T47D (cell line): ENCODE results near the gene TMCO1.
"Not testable (repeated sequence)": the region's sequence is repeated elsewhere in the genome, so short reads cannot be mapped to it uniquely, and the experiment has no call there.

Experiments used
- DNase-seq, 2 experiments: peaks; one replicate each; pipeline versions ENCODE4 v3.0.0 to v3.0.0-alpha.2; 2011 to 2012; ENCODE audit warnings: low read depth in 1 of 2, low spot score in 1 of 2
- JUND ChIP-seq: IDR thresholded peaks from 2 replicates; pipeline ENCODE4 v1.6.1; 2012; ENCODE audit warnings: low read depth
- in situ Hi-C: cut with HindIII; loops from 2 replicates; pipeline ENCODE4 v1.10.0; 2016; ENCODE audit warnings: low sequenced_read_pairs, low pct_unique_long_range_greater_than_20kb

The TMCO1 gene

DNA sequence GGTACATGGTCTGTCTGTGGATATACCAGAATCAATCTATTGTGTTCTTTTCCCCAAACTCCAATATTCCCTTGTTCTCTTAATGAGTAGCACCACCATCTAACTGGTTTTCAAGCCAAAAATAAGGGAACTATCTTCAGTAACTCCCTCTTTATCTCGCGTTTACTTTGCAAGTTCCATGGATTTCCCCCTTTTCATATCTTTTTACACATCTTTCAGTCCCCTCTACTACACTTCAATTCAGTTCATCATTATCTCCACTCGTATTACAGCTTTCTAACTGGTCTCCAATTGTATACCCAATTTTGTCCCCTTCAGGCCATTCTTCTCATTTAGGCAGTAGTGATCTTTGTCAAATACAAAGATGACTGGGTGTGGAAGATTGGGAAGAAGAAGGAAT is 4.1 kb upstream of the TMCO1 start:
- TF ChIP-seq JUND, result no peak
- in situ Hi-C loops, result no loop called here
- DNase-seq, result no peak

DNA sequence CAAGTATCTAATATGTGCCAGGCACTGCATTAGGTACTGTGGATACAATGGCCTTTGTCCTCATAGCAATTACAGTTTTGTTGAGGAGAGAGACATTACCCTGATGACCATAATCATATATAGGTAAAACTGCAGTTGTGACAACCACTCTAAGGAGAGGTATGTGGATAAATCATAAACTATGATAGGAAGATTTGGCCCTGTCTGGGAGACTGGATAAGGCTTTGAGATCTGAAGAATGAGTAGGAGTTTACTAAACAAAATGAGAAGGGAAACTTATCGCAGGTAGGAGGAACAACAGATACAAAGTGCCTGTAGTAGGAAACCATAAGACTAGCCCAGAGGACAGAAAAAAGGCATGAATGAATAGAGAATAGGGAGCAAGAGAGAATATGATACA is 4.4 kb downstream of the TMCO1 start:
- TF ChIP-seq JUND, result no peak
- no peak for DNase-seq
- in situ Hi-C loops, result no loop called here

DNA sequence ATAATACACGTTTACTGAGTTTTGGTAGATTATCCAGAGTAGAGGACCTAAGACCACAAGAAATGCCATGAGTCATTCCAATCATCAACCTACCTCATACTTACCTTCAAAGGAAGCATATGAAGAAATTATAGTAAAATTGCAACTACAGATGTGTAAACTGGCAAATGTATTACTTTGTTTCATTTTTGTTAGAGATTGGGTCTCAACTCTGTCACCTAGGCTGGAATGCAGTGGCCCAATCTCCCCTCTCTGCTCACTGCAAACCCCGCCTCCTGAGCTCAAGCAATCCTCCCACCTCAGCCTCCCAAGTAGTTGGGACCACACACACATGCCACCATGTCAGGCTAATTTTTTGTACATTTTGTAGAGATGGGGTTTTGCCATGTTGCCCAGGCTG is 5.2 kb downstream of the TMCO1 start:
- DNase-seq, result no peak
- in situ Hi-C loops, result no loop called here
- TF ChIP-seq JUND, result no peak

DNA sequence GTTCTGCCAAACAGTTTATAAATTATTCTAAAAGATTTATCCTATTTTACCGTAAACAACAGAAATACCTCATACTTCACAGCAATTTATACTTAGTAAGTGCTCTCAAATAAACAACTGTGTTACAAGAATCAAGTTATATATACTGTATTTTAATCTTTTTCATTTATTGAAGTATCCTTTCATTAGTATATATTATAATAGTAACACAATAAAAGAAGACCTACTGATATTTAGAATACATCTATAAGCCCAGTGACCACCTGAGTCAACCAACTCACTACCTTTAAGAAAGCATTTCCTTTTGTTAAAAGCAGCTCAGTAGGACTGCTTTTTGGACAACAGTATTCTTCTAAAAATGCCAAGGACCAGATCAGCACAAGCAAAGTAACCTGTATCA is 5.9 kb downstream of the TMCO1 start:
- in situ Hi-C loops, result no loop called here
- DNase-seq, result no peak
- TF ChIP-seq JUND, result no peak

DNA sequence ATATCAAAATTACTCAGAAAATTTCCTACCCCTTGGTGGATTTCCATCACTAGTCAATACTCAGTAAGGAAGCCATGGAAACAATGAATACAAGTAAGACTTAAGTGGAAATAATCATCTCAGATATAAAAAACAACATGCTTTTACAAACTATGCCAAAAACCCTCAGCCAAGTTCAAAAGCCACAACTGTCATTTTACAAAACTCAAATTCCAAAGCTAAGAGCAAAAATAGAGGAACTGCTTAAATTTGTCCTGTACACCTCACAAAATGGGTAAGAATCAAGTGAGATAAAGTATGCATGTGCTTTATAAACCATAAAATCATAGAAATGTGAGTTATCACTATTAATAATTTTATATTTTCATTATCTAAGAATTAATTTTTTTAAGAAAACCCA is 9.6 kb downstream of the TMCO1 start:
- in situ Hi-C loops, result no loop called here
- TF ChIP-seq JUND, result no peak
- DNase-seq, result no peak

DNA sequence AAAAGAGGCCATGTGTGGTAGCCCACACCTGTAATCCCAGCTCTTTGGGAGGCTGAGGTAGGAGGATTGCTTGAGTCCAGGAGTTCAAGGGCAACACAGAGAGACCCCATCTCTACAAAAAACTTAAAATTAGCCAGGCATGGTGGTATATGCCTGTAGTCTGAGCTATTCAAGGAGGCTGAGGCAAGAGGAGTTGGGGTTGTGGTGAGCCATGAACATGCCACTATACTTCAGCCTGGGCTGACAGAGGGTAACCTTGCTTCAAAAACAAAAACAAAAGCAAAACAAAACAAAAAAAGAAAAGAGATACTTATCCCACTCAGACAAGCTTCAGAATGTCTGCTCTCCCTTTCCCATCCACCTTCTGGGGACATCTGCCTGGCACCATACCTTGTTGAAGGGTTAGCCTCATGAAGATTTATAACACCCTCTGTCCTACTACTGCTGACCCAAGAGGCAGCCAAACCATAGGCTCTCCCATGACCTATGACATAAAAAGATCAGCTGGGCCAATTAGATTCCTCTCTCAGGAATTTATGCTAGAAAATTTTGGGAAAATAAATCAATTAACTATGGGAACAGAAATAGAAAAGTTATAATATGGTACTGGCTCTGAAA is 13.2 kb downstream of the TMCO1 start:
- TF ChIP-seq JUND, result no peak
- in situ Hi-C loops, result no loop called here
- no peak for DNase-seq

DNA sequence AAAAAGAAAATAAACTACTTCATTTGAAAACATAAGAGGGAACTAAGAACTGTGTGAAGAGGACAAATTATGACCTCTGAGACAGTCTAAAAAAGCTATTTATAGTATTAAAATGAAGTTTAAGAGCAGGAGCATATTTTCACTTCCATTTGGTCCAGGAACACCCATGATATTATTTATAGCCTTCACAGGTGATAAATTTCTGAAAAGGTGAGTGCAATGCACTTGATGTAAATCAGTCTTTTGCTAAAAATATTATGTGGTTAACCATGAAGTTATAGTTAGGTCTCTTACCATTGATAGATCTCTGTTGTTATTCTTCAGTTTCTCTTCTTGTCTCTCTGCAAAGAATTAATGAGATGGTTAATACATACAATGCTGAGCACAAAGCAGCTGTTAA is 14.7 kb downstream of the TMCO1 start:
- no peak for TF ChIP-seq JUND

DNA sequence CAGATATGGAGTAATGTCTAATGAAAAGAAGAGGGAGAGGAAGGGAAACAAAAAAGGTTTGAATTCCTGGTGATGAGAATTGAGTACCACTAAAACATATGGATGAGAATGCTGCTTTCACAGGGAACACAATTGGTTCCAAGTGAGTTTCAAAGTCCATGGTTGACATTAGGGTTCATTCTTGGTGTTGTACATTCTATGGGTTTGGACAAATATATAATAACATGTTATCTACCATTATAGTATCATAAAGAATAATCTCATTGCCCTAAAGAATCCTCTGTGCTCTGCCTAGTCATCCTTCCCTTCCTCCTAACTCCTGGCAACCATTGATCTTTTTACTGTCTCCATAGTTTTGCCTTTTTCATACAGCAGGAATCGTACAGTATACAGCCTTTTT is 20.1 kb downstream of the TMCO1 start:
- in situ Hi-C loops, result no loop called here

More for the DNA sequence above, 14.7 kb downstream of the TMCO1 start:
- no peak for DNase-seq
- in situ Hi-C loops, result no loop called here

DNA sequence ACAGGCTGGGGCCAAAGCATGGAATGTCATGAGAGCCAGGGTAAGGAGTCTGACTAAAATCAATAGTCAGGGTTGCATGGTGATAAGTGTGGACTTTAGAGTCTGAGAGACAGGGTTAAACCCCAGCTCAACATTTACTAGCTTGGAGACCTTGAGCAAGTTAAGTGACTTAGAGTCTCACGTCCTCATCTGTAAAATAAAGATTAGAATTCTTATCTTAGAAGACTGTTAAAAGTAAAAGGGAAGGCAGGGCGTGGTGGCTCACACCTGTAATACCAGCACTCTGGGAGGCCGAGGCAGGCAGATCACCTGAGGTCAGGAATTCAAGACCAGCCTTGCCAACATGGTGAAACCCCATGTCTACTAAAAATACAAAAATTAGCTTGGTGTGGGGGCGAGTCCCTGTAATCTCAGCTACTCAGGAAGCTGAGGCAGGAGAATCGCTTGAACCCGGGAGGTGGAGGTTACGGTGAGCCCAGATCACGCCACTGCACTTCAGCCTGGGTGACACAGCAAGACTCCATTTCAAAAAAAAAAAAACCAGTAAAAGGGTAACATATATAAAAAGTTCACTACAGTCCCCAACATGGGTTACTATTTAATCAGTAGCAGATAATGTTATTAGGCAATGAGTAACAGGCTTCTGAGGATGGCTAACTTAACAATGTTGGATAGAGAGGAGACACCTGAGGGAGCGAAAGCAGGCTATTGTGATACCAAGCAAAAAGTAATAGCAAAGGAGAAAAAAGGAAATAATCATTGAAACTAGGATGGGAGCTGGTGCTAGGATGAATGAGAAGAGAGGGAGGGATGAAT is 20.8 kb downstream of the TMCO1 start:
- no peak for TF ChIP-seq JUND
- DNase-seq, result no peak
- in situ Hi-C loops, result no loop called here

More for the DNA sequence above, 20.1 kb downstream of the TMCO1 start:
- no peak for TF ChIP-seq JUND
- no peak for DNase-seq

DNA sequence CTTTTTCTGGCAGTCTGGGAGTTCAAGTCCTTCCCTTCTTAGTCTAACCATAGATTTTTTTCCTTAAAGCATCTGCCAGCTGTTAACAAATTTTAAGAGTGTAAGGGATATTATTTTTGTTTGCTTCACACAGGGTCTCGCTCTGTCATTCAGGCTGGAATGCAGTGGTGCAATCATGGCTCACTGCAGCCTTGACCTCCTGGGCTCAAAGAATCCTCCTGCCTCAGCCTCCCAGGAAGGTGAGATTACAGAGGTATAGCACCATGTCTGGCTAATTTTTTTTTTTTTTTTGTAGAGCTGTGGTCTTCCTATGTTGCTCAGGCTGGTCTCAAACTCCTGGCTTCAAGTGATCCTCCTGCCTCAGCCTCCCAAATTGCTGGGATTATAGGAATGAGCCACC is 23.8 kb downstream of the TMCO1 start:
- DNase-seq, in situ Hi-C loops: not testable (repeated sequence)

DNA sequence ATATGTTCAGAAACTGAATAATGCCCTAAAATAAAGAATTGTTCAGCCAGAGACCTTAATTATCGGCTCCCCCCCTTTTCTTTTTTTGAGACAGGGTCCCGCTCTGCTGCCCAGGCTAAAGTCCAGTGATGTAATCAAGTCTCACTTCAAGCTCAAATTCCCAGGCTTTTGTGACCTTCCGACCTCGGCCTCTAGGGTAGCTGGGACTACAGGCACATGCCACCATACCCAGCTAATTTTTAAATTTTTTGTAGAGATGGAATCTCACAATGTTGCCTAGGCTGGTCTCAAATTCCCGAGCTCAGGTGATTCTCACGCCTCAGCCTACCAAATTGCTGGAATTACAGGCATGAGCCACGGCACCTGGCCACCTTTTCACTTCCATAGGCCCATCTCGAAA is 26.5 kb downstream of the TMCO1 start:
- no peak for DNase-seq
- in situ Hi-C loops, result no loop called here
- TF ChIP-seq JUND, result no peak

DNA sequence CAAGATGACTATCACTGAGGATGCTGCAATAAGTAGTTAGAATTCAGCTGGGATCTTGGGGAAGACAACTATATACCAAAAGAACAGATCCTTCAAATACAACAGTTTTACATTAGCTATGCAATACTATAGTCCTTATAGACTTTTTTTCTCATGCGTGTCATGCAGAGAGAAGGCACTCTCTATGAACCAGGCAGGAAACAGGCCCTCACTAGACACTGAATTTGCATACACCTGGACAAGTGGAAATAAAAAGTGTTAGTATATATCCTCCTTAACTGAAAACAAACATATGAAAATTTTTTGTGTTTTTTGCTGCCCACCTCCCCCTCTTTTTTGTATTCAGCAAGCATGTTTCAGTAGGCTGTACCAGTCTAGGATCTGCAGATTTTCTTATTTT is 29.9 kb downstream of the TMCO1 start:
- in situ Hi-C loops, result no loop called here
- no peak for DNase-seq
- TF ChIP-seq JUND, result no peak

DNA sequence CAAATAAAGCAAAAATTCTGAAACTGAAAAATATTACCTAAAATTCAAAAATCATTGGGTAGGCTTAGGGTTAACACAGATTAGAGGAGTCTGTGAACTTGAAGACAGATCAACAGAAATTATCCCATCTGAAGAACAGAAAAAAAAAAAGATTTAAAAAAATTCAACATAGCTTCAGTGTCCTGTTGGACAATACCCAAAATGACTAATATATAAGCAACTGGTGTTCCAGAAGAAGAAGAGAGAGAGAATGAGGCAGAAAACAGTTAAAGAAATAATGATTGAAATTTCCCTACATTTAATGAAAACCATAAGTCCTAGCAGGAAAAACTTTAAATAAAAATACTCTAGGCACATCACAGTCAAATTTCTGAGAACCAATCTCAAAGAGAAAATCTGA is 31.5 kb downstream of the TMCO1 start:
- in situ Hi-C loops, result no loop called here
- no peak for TF ChIP-seq JUND
- DNase-seq, result no peak

DNA sequence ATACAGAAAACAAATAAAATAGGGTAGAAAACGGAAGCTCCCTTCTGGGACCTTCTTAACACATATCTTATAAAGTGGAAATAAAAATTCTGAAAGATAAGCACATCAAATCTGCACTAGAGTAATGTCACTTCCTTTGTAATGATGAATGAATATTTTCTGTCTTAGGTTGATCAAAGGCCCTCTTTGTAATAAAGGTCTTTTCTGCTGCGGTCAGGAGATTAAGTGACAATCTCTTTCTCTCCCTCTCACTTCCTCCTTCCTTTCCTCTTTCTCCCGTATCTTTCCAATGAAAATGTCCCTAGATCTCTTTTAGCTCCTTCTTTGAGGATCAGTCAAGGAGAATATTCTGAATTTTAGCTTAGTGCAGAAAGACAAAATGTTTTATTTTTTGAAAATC is 33.8 kb downstream of the TMCO1 start:
- in situ Hi-C loops, result no loop called here
- TF ChIP-seq JUND, result no peak
- DNase-seq, result no peak
